ENCODE results near the gene COPZ2.

COPZ2 gene

GRCh38 chr17:47986520-47986919 lies 51.1 kb downstream of the COPZ2 start:
- CTCF ChIA-PET, result interaction anchor here (0.6 to 1.6 kb wide), 5 partner anchors 8 to 41 kb away, joined by 3 to 5 read pairs (median 3); no protein-coding TSS in a partner anchor
- TF ChIP-seq ARNT (IDR thresholded peaks at IDR 0.05), result no peak
- no peak for TF ChIP-seq FOXA1 (IDR thresholded peaks at IDR 0.05)
- TF ChIP-seq PKNOX1 (IDR thresholded peaks at IDR 0.05), result no peak
- POLR2A ChIA-PET, result interaction anchor here (1.5 kb wide), 1 partner anchor 45 kb away, joined by 3 read pairs; the partner anchor contains the start of gene PNPO
- DNase-seq (ENCODE audit: extremely low spot score), result no peak

GRCh38 chr17:47983492-47984223 lies 53.9 kb downstream of the COPZ2 start:
- no peak for TF ChIP-seq TARDBP (IDR thresholded peaks at IDR 0.05)
- TF ChIP-seq BHLHE40 (IDR thresholded peaks at IDR 0.05; ENCODE audit: borderline replicate concordance), result no peak
- TF ChIP-seq ELF4 (IDR thresholded peaks at IDR 0.05), result no peak
- no peak for TF ChIP-seq SP1 (IDR thresholded peaks at IDR 0.05)
- no peak for TF ChIP-seq FOXM1 (IDR thresholded peaks at IDR 0.05; ENCODE audit: borderline replicate concordance)
- no peak for TF ChIP-seq HDGF (IDR thresholded peaks at IDR 0.05; ENCODE audit: borderline replicate concordance)
- no peak for TF ChIP-seq CTBP1 (IDR thresholded peaks at IDR 0.05; ENCODE audit: borderline replicate concordance)
- POLR2A ChIA-PET, result interaction anchor here (1.0 to 1.7 kb wide), 6 partner anchors 9 to 152 kb away, joined by 3 to 11 read pairs (median 4); partner anchors contain the start of genes CDK5RAP3, LRRC46, MRPL10 and PNPO
- DNase-seq (ENCODE audit: extremely low spot score), result no peak
- CTCF ChIA-PET, result interaction anchor here (0.7 to 1.7 kb wide), 3 partner anchors 26 to 35 kb away, joined by 3 to 7 read pairs (median 4); no protein-coding TSS in a partner anchor

- ChIA-PET POLR2A (interaction anchor here (1.2 to 1.7 kb wide), 5 partner anchors 10 to 151 kb away, joined by 3 to 11 read pairs (median 4); partner anchors contain the start of genes CDK5RAP3, LRRC46, MRPL10 and PNPO), CTCF (interaction anchor here (1.0 to 1.7 kb wide), 2 partner anchors 10 to 28 kb away, joined by 3 to 7 read pairs; no protein-coding TSS in a partner anchor)
- TF ChIP-seq SUZ12 (IDR thresholded peaks at IDR 0.05) (no peak), ELF4 (IDR thresholded peaks at IDR 0.05) (no peak), ZNF384 (IDR thresholded peaks at IDR 0.05) (no peak), PKNOX1 (IDR thresholded peaks at IDR 0.05) (no peak), HDGF (IDR thresholded peaks at IDR 0.05; ENCODE audit: borderline replicate concordance) (no peak), FOXK2 (IDR thresholded peaks at IDR 0.05) (no peak), BHLHE40 (IDR thresholded peaks at IDR 0.05; ENCODE audit: borderline replicate concordance) (no peak), CTBP1 (IDR thresholded peaks at IDR 0.05; ENCODE audit: borderline replicate concordance) (no peak)
- DNase-seq (ENCODE audit: extremely low spot score), result no peak
Measured at GRCh38 chr17:47982645-47983390, 54.8 kb downstream of the COPZ2 start.

GRCh38 chr17:47982091-47982617 lies 55.4 kb downstream of the COPZ2 start:
- no peak for DNase-seq (ENCODE audit: extremely low spot score)
- ChIA-PET CTCF (interaction anchor here (1.0 to 1.7 kb wide), 2 partner anchors 11 to 29 kb away, joined by 3 to 7 read pairs; no protein-coding TSS in a partner anchor), POLR2A (interaction anchor here (1.2 to 1.7 kb wide), 3 partner anchors 11 to 151 kb away, joined by 3 to 11 read pairs (median 5); partner anchors contain the start of genes CDK5RAP3, LRRC46, MRPL10 and SP2)
- TF ChIP-seq FOXK2 (IDR thresholded peaks at IDR 0.05) (no peak), PKNOX1 (IDR thresholded peaks at IDR 0.05) (peak; percentile 70), FOXM1 (IDR thresholded peaks at IDR 0.05; ENCODE audit: borderline replicate concordance) (no peak), BHLHE40 (IDR thresholded peaks at IDR 0.05; ENCODE audit: borderline replicate concordance) (no peak), SP1 (IDR thresholded peaks at IDR 0.05) (no peak), FOXA1 (IDR thresholded peaks at IDR 0.05) (no peak), NFRKB (IDR thresholded peaks at IDR 0.05) (no peak), ELF4 (IDR thresholded peaks at IDR 0.05) (no peak), LEF1 (IDR thresholded peaks at IDR 0.05; ENCODE audit: borderline replicate concordance) (no peak)

GRCh38 chr17:47981462-47981861 lies 56.1 kb downstream of the COPZ2 start:
- no peak for DNase-seq (ENCODE audit: extremely low spot score)
- CTCF ChIA-PET, result interaction anchor here (1.4 kb wide), 1 partner anchor 37 kb away, joined by 7 read pairs; no protein-coding TSS in a partner anchor
- POLR2A ChIA-PET, result interaction anchor here (2.0 kb wide), 1 partner anchor 11 kb away, joined by 9 read pairs; the partner anchor contains the start of gene CDK5RAP3
- no peak for TF ChIP-seq L3MBTL2 (conservative IDR thresholded peaks at IDR 0.05)
- TF ChIP-seq ZNF384 (IDR thresholded peaks at IDR 0.05), result no peak
- TF ChIP-seq NFRKB (IDR thresholded peaks at IDR 0.05), result no peak
- no peak for TF ChIP-seq LEF1 (IDR thresholded peaks at IDR 0.05; ENCODE audit: borderline replicate concordance)
- no peak for TF ChIP-seq TARDBP (IDR thresholded peaks at IDR 0.05)
- TF ChIP-seq CTBP1 (IDR thresholded peaks at IDR 0.05; ENCODE audit: borderline replicate concordance), result no peak
- TF ChIP-seq PKNOX1 (IDR thresholded peaks at IDR 0.05), result no peak
- no peak for TF ChIP-seq FOXK2 (IDR thresholded peaks at IDR 0.05)
- no peak for TF ChIP-seq FOXM1 (IDR thresholded peaks at IDR 0.05; ENCODE audit: borderline replicate concordance)
- TF ChIP-seq HDGF (IDR thresholded peaks at IDR 0.05; ENCODE audit: borderline replicate concordance), result no peak
- no peak for TF ChIP-seq SP1 (IDR thresholded peaks at IDR 0.05)
- no peak for TF ChIP-seq SUZ12 (IDR thresholded peaks at IDR 0.05)
- no peak for TF ChIP-seq BHLHE40 (IDR thresholded peaks at IDR 0.05; ENCODE audit: borderline replicate concordance)
- no peak for TF ChIP-seq FOXA1 (IDR thresholded peaks at IDR 0.05)
- TF ChIP-seq ELF4 (IDR thresholded peaks at IDR 0.05), result no peak

All from HEK293T (cell line).